H1 (cell line): ENCODE measurements around the gene ARMC9. TPM values are rescaled to one million over a fixed set of nuclear protein-coding genes. Genes with fewer than 3 reads are reported as not detected.

Experiments used
- CTCF ChIA-PET: fragments of 300-600 bp; sonication (Branson Sonifier 250); formaldehyde crosslinking; loops from one replicate; lab custom pipeline; 2021; ENCODE audit not compliant: partially characterized antibody; lab: Charles Lee
- POLR2A ChIA-PET: fragments of 300-600 bp; sonication (Branson Sonifier 250); formaldehyde crosslinking; loops from one replicate; lab custom pipeline; 2021; ENCODE audit warnings: inconsistent platforms; ENCODE audit not compliant: partially characterized antibody; lab: Charles Lee
- DNase-seq, 2 experiments: peaks; one replicate each; pipeline versions ENCODE4 v3.0.0 to v3.0.0-alpha.2; 2010 to 2022; ENCODE audit warnings: low spot score in 2 of 2, low read depth in 1 of 2, mixed read lengths in 1 of 2
- FAIRE-seq: peaks from 2 replicates; lab custom pipeline; 2011; peaks lifted over from hg19 to GRCh38; lab: Jason Lieb, UNC
- H2AFZ ChIP-seq: 2 replicates; pipeline ENCODE4 v1.8.1; 2012; ENCODE audit warnings: low read length, inconsistent platforms
- H2AK5ac ChIP-seq: 2 replicates; pipeline ENCODE4 v1.6.1; 2013; ENCODE audit warnings: low read depth, low read length
- H2BK120ac ChIP-seq: replicated peaks from 2 replicates; pipeline ENCODE3; 2013; ENCODE audit warnings: low read depth, low read length, inconsistent platforms
- H2BK12ac ChIP-seq: 2 replicates; pipeline ENCODE4 v1.6.1; 2013; ENCODE audit warnings: low read depth, low read length
- H2BK15ac ChIP-seq: 2 replicates; pipeline ENCODE4 v1.6.1; 2013; ENCODE audit warnings: low read length
- H2BK20ac ChIP-seq: 2 replicates; pipeline ENCODE4 v1.6.1; 2013; ENCODE audit warnings: low read length
- H2BK5ac ChIP-seq: 2 replicates; pipeline ENCODE4 v1.6.1; 2013; ENCODE audit warnings: low read depth, low read length
- H3K14ac ChIP-seq: 2 replicates; pipeline ENCODE4 v1.6.1; 2013; ENCODE audit warnings: inconsistent platforms; ENCODE audit not compliant: insufficient read length
- H3K18ac ChIP-seq: 2 replicates; pipeline ENCODE4 v1.6.1; 2013; ENCODE audit warnings: low read length; ENCODE audit errors: extremely low read depth
- H3K23ac ChIP-seq: 2 replicates; pipeline ENCODE4 v1.6.1; 2013; ENCODE audit warnings: inconsistent platforms; ENCODE audit not compliant: insufficient read length
- H3K23me2 ChIP-seq: 2 replicates; pipeline ENCODE4 v1.6.1; 2013; ENCODE audit warnings: low read depth, low read length
- H3K27ac ChIP-seq: 2 replicates; pipeline ENCODE4 v1.6.1; 2011; ENCODE audit warnings: low read depth, low read length, inconsistent platforms
- H3K27me3 ChIP-seq, 4 experiments: replicated peaks in 1 of 4; 1 replicate in 1 of 4; 2 replicates in 3 of 4; pipeline versions ENCODE4 v1.6.1 to v1.8.1; 2011 to 2013; ENCODE audit warnings: low read length in 3 of 4, mild to moderate bottlenecking in 3 of 4, inconsistent platforms in 2 of 4, mixed read lengths in 2 of 4, moderate library complexity in 1 of 4; ENCODE audit not compliant: control insufficient read depth in 3 of 4, insufficient read depth in 3 of 4; ENCODE audit errors: extremely low read depth in 1 of 4
- H3K36me3 ChIP-seq, 4 experiments: 2 replicates each; pipeline versions ENCODE4 v1.6.1 to v1.8.1; 2011 to 2013; ENCODE audit warnings: mild to moderate bottlenecking in 4 of 4, low read length in 3 of 4, moderate library complexity in 2 of 4, control low read depth in 1 of 4, inconsistent platforms in 1 of 4; ENCODE audit not compliant: insufficient read depth in 4 of 4, control insufficient read depth in 2 of 4
- H3K4ac ChIP-seq: replicated peaks from 2 replicates; pipeline ENCODE3; 2013; ENCODE audit warnings: low read length, low read depth, mixed read lengths, inconsistent platforms; ENCODE audit not compliant: insufficient read length
- H3K4me1 ChIP-seq, 4 experiments: replicated peaks in 1 of 4; 1 replicate in 1 of 4; 2 replicates in 3 of 4; pipeline versions ENCODE4 v1.6.1 to v1.8.1; 2011 to 2013; ENCODE audit warnings: low read length in 3 of 4, inconsistent platforms in 2 of 4, mixed read lengths in 1 of 4; ENCODE audit not compliant: insufficient read depth in 4 of 4, control insufficient read depth in 3 of 4
- H3K4me2 ChIP-seq, 2 experiments: 2 replicates each; pipeline versions ENCODE4 v1.6.1 to v1.8.1; 2011 to 2013; ENCODE audit warnings: low read depth in 2 of 2, low read length in 2 of 2, control low read depth in 1 of 2, inconsistent platforms in 1 of 2, mild to moderate bottlenecking in 1 of 2; ENCODE audit not compliant: insufficient read depth in 1 of 2
- H3K4me3 ChIP-seq, 4 experiments: fragments of 200-600, 300-600 bp in 1 of 4; sonication (generic), shearing (Covaris generic), sonication (Bioruptor Twin) in 1 of 4; 2 replicates each; pipeline versions ENCODE4 v1.5.1 to v1.8.1; 2011 to 2016; ENCODE audit warnings: low read length in 4 of 4, low read depth in 3 of 4, control low read depth in 2 of 4, inconsistent platforms in 2 of 4, mild to moderate bottlenecking in 2 of 4, mixed read lengths in 1 of 4, moderate library complexity in 1 of 4; ENCODE audit not compliant: insufficient read depth in 2 of 4; ENCODE audit errors: extremely low read depth in 1 of 4
- H3K56ac ChIP-seq: replicated peaks from 2 replicates; pipeline ENCODE3; 2013; ENCODE audit warnings: low read depth, mild to moderate bottlenecking, mixed read lengths, low read length, inconsistent platforms; ENCODE audit not compliant: insufficient read length
- H3K79me1 ChIP-seq: 2 replicates; pipeline ENCODE4 v1.6.1; 2013; ENCODE audit warnings: low read depth, low read length, control low read depth
- H3K79me2 ChIP-seq, 2 experiments: 2 replicates each; pipeline versions ENCODE4 v1.6.1 to v1.8.1; 2012 to 2013; ENCODE audit warnings: low read length in 2 of 2, mild to moderate bottlenecking in 2 of 2, inconsistent platforms in 1 of 2; ENCODE audit not compliant: insufficient read depth in 2 of 2, control insufficient read depth in 1 of 2
- H3K9ac ChIP-seq, 4 experiments: replicated peaks in 1 of 4; 1 replicate in 1 of 4; 2 replicates in 3 of 4; pipeline versions ENCODE4 v1.6.1 to v1.8.1; 2011 to 2013; ENCODE audit warnings: low read depth in 3 of 4, low read length in 3 of 4, control low read depth in 2 of 4, mild to moderate bottlenecking in 2 of 4, moderate library complexity in 2 of 4, inconsistent platforms in 1 of 4; ENCODE audit errors: extremely low read depth in 1 of 4
- H3K9me3 ChIP-seq, 2 experiments: 2 replicates each; pipeline versions ENCODE4 v1.6.1 to v1.8.1; 2012 to 2013; ENCODE audit warnings: mild to moderate bottlenecking in 2 of 2, moderate library complexity in 2 of 2, control low read depth in 1 of 2, inconsistent platforms in 1 of 2, low read depth in 1 of 2, low read length in 1 of 2, mixed read lengths in 1 of 2; ENCODE audit not compliant: insufficient read depth in 2 of 2
- H4K20me1 ChIP-seq, 2 experiments: replicated peaks in 1 of 2; 2 replicates each; pipeline versions ENCODE3 to v1.8.1; 2011 to 2013; ENCODE audit warnings: inconsistent platforms in 2 of 2, low read length in 2 of 2, mild to moderate bottlenecking in 1 of 2; ENCODE audit not compliant: insufficient read depth in 2 of 2, control insufficient read depth in 1 of 2
- H4K5ac ChIP-seq: 2 replicates; pipeline ENCODE4 v1.6.1; 2013; ENCODE audit warnings: low read length, low read depth, mixed read lengths, inconsistent platforms; ENCODE audit not compliant: insufficient read length
- H4K8ac ChIP-seq: 2 replicates; pipeline ENCODE4 v1.8.0; 2013; ENCODE audit warnings: mild to moderate bottlenecking, moderate library complexity, low read length, inconsistent platforms; ENCODE audit not compliant: insufficient read depth; ENCODE audit errors: extremely low read depth
- H4K91ac ChIP-seq: replicated peaks from 2 replicates; pipeline ENCODE3; 2013; ENCODE audit warnings: low read length, mixed read lengths, inconsistent platforms; ENCODE audit not compliant: insufficient read length
- ASH2L ChIP-seq: fragments of 200-600, 300-600 bp; sonication (generic); IDR thresholded peaks from one replicate; pipeline ENCODE4 v1.7.1; 2017; ENCODE audit warnings: low read length
- CTBP2 ChIP-seq: IDR thresholded peaks from 2 replicates; pipeline ENCODE4 v1.7.0; 2011; ENCODE audit warnings: borderline replicate concordance, mild to moderate bottlenecking, moderate library complexity, mixed read lengths, low read length; ENCODE audit not compliant: insufficient read depth, insufficient read length
- FOSL1 ChIP-seq: IDR thresholded peaks from 2 replicates; pipeline ENCODE4 v1.6.1; 2011; ENCODE audit warnings: mild to moderate bottlenecking, low read depth, low read length, moderate library complexity; ENCODE audit not compliant: insufficient read depth
- KDM5A ChIP-seq: fragments of 200-600 bp; IDR thresholded peaks from 2 replicates; pipeline ENCODE4 v1.7.1; 2012; ENCODE audit warnings: mild to moderate bottlenecking, low read length, inconsistent platforms, mixed read lengths
- POLR2A ChIP-seq, 2 experiments: IDR thresholded peaks; 1 replicate in 1 of 2; 2 replicates in 1 of 2; pipeline ENCODE4 v1.6.1; 2011; ENCODE audit warnings: low read depth in 2 of 2, low read length in 2 of 2, mild to moderate bottlenecking in 2 of 2; ENCODE audit errors: control extremely low read depth in 1 of 2
- RBBP5 ChIP-seq: IDR thresholded peaks from 2 replicates; pipeline ENCODE4 v1.7.1; 2012; ENCODE audit warnings: low read depth, mild to moderate bottlenecking, inconsistent platforms, low read length, moderate library complexity, borderline replicate concordance
- SAP30 ChIP-seq: fragments of 300-600 bp; sonication (generic); IDR thresholded peaks from 2 replicates; pipeline ENCODE4 v1.7.1; 2012; ENCODE audit warnings: low read length, moderate library complexity, mild to moderate bottlenecking, inconsistent platforms; ENCODE audit not compliant: insufficient read depth, insufficient replicate concordance
- TEAD4 ChIP-seq: IDR thresholded peaks from 2 replicates; pipeline ENCODE4 v1.6.1; 2012; ENCODE audit warnings: low read depth, low read length, inconsistent platforms, mixed read lengths
- WGBS, 2 experiments: shearing (Covaris generic) in 1 of 2; methylation state at CpG; one replicate each; pipeline versions ENCODE4 v1.1.6 to v1.1.7; 2013 to 2015; ENCODE audit warnings: low lambda C conversion rate in 2 of 2, mixed read lengths in 2 of 2, inconsistent platforms in 1 of 2, low coverage in 1 of 2, missing lambda C conversion rate in 1 of 2; ENCODE audit not compliant: insufficient replicate concordance in 2 of 2, insufficient coverage in 1 of 2, insufficient read length in 1 of 2; ENCODE audit errors: extremely low coverage in 1 of 2, missing lambda C conversion rate in 1 of 2; 5-methylcytosine and 5-hydroxymethylcytosine counted together
- polyA plus RNA-seq, 7 experiments: library from polyadenylated mRNA; depleted of rRNA in 3 of 7; stranded (reverse) in 5 of 7; unstranded in 2 of 7; fragments of >200 nt in 5 of 7; fragments of 200-250 nt in 2 of 7; gene quantifications; 1 replicate in 5 of 7; 2 replicates in 1 of 7; 4 replicates in 1 of 7; pipeline versions ENCODE4 v1.2.1 to v1.2.3, GENCODE V29; 2011 to 2013; ENCODE audit warnings: missing spikeins in 2 of 7, mixed read lengths in 2 of 7
- total RNA-seq: library from RNA; stranded (reverse); fragmentation: NEBNext Ultra II Directional; extraction: Animal tissue kit (Norgen Biotek cat#: 25700); gene quantifications from 2 replicates; pipeline ENCODE4 v1.2.1, GENCODE V29; 2021

Gene ARMC9
- total and polyA plus RNA-seq, 2 of the 8 experiments (the other 6 are each of a cell fraction or from before 2014, with no cell fraction given): 23.2 to 36.1 TPM

DNA sequence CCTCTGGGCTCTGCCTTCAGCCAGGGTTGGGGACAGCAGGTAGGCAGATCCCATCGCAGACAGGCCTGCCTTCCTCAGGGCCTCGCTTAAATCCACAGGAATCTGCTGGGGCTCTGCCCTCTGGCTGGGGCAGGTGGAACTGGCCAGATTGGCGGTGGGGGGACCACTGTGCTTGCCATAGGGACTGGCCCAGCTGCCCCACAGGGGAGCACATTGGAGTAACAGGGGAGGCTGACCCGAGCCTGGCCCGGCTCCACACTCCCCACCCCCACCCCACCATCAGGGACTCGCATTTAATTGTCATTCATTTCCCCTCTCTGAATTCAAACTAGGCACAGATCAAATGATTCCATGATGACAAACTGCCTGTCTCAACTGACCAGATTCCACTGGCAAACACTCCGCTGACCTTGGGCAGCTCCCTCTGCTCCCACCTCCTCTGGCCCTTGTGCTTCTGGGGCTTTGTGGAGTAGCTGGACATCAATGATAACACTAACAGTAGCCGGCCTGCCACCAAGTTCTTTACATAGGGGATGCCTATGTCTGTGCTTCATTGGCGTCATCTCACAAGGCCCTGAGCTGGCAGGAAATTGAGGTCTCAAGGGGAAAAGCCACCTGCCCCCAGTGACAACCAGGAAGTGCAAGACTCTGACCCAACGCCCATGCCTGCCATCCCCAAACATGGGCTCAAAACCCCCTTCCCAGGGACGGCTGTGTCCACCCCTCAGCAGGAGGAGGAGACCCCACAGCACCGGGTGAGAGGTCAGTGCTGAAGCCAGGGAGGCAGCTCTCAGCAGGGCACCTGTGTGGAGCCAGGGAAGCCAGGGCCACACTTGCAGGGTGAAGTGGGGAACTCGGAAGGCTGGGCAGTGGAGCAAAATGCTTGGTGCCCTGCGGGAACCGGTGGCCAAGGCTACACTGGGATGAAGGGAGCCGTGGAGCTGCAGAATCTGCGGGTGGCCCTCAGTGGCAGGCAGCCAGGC is 195.0 kb downstream of the ARMC9 start:
- Histone ChIP-seq H3K27me3 (no peaks in the 10 kb centered on the region), H3K27ac (no peak overlapping the region), H3K4me2 (no peak overlapping the region), H3K14ac (no peak overlapping the region), H2BK20ac (peak overlapping the region; percentile 100), H3K23me2 (peaks cover 3% of the 10 kb centered on the region), H3K36me3 (peaks cover 0 to 10% (median 6%) of the 10 kb centered on the region in 4 experiments; a peak in 4 of 8 replicates), H3K56ac (no peak overlapping the region), H2BK5ac (peak overlapping the region; percentile 90; the same call in 1 of the 2 replicates), H4K5ac (peak overlapping the region; percentile 8), H2BK15ac (peak overlapping the region; percentile 83; the same call in 1 of the 2 replicates), H3K18ac (peak overlapping the region; percentile 86), H3K4me1 (peaks cover 3 to 39% (median 23%) of the 10 kb centered on the region in 4 experiments), H2AFZ (no peak overlapping the region), H3K9me3 (no peaks in the 10 kb centered on the region), H3K4me3 (no peak overlapping the region), H3K9ac (no peak overlapping the region; a peak in 1 of 7 replicates), H2BK120ac (peak overlapping the region; percentile 56), H2BK12ac (peak overlapping the region; percentile 99), H3K79me1 (peaks cover 8% of the 10 kb centered on the region), H4K20me1 (peaks cover 0 to 3% of the 10 kb centered on the region in 2 experiments), H3K79me2 (peaks cover 0 to 23% of the 10 kb centered on the region in 2 experiments; a peak in 2 of 4 replicates), H2AK5ac (peak overlapping the region; percentile 91; the same call in 1 of the 2 replicates), H4K91ac (peak overlapping the region; percentile 88), H4K8ac (no peak overlapping the region), H3K23ac (no peak overlapping the region), H3K4ac (peak overlapping the region; percentile 50)
- no peak for DNase-seq
- CTCF ChIA-PET: interaction anchor here (0.7 to 29.5 kb wide), 40 partner anchors 7 to 207 kb away, joined by 3 to 617 read pairs (median 5); no protein-coding TSS in a partner anchor
- no peak for FAIRE-seq
- POLR2A ChIA-PET: interaction anchor here (0.7 to 3.1 kb wide), 8 partner anchors 16 to 76 kb away, joined by 3 to 15 read pairs (median 10); partner anchors contain the start of gene NCL
- WGBS, 2 experiments: 82% methylated on average over 15 of the region's 17 CpGs; no CpG with 5 or more reads in 1 of the 2 experiments
- TF ChIP-seq POLR2A (IDR thresholded peaks at IDR 0.05; ENCODE audit: control extremely low read depth in 1 of 2, low read depth in 2 of 2, low read length in 2 of 2) (no peak), FOSL1 (no peak), ASH2L (peak; percentile 15), RBBP5 (no peak), CTBP2 (no peak), TEAD4 (0 out of 2 replicates have a peak, but pooled peaks have one; percentile 27), KDM5A (no peak), SAP30 (no peak)
